Endothelial cell of umbilical vein (primary cell): ENCODE data around the gene HPS4. TPM values are rescaled to one million over a fixed set of nuclear protein-coding genes. Genes with fewer than 3 reads are reported as not detected.

ENCODE experiments used
- BruUV-seq: library from RNA; stranded (reverse); fragments of 400-500 nt; replicated peaks from 2 replicates; lab custom pipeline; 2021; lab: Mats Ljungman, UMichigan
- CTCF ChIA-PET: fragments of 300-600, 350-600 bp; sonication (Branson Sonifier 250); formaldehyde crosslinking; loops from one replicate; lab custom pipeline; 2021; ENCODE audit warnings: antibody characterized with exemption, inconsistent platforms; lab: Charles Lee
- POLR2A ChIA-PET: fragments of 300-600, 350-600 bp; sonication (Branson Sonifier 250); formaldehyde crosslinking; loops from one replicate; lab custom pipeline; 2021; ENCODE audit warnings: antibody characterized with exemption, inconsistent platforms; lab: Charles Lee
- DNase-seq: peaks from one replicate; pipeline ENCODE4 v3.0.0-alpha.2; 2011; ENCODE audit warnings: low read depth, low spot score
- FAIRE-seq: peaks from 2 replicates; lab custom pipeline; 2011; peaks lifted over from hg19 to GRCh38; lab: Jason Lieb, UNC
- H2AFZ ChIP-seq: 2 replicates; pipeline ENCODE4 v1.6.0; 2012; ENCODE audit warnings: low read depth, low read length, control low read depth, inconsistent platforms
- H3K27ac ChIP-seq: 2 replicates; pipeline ENCODE4 v1.5.1; 2011; ENCODE audit warnings: low read depth, mild to moderate bottlenecking, control low read depth, low read length, moderate library complexity; ENCODE audit not compliant: insufficient read depth
- H3K27me3 ChIP-seq, 2 experiments: 2 replicates each; pipeline versions ENCODE4 v1.6.0 to v1.6.1; 2011; ENCODE audit warnings: low read length in 2 of 2, mixed read lengths in 1 of 2; ENCODE audit not compliant: control insufficient read depth in 2 of 2, insufficient read depth in 2 of 2
- H3K36me3 ChIP-seq, 2 experiments: 2 replicates in 1 of 2; 3 replicates in 1 of 2; pipeline ENCODE4 v1.5.1; 2011; ENCODE audit warnings: low read length in 2 of 2, mild to moderate bottlenecking in 1 of 2, moderate library complexity in 1 of 2; ENCODE audit not compliant: control insufficient read depth in 2 of 2, insufficient read depth in 2 of 2; ENCODE audit errors: extremely low read depth in 1 of 2
- H3K4me1 ChIP-seq: 3 replicates; pipeline ENCODE4 v1.5.1; 2011; ENCODE audit warnings: mild to moderate bottlenecking, low read length; ENCODE audit not compliant: control insufficient read depth, insufficient read depth; ENCODE audit errors: extremely low read depth
- H3K4me2 ChIP-seq: 2 replicates; pipeline ENCODE4 v1.6.1; 2011; ENCODE audit warnings: low read length, control low read depth, mixed read lengths; ENCODE audit not compliant: insufficient read depth
- H3K4me3 ChIP-seq, 3 experiments: fragments of 200-600 bp in 1 of 3; sonication (generic), shearing (Covaris generic) in 1 of 3; replicated peaks in 1 of 3; 2 replicates each; pipeline ENCODE4 v1.5.1; 2011 to 2016; ENCODE audit warnings: control low read depth in 3 of 3, low read length in 3 of 3, mild to moderate bottlenecking in 2 of 3, inconsistent platforms in 1 of 3, low read depth in 1 of 3, moderate library complexity in 1 of 3; ENCODE audit not compliant: insufficient read depth in 1 of 3
- H3K79me2 ChIP-seq: 2 replicates; pipeline ENCODE4 v1.6.0; 2012; ENCODE audit warnings: low read length, inconsistent platforms; ENCODE audit not compliant: control insufficient read depth, insufficient read depth
- H3K9ac ChIP-seq: replicated peaks from 2 replicates; pipeline ENCODE3; 2011; ENCODE audit warnings: low read length, control low read depth; ENCODE audit not compliant: insufficient read depth; ENCODE audit errors: extremely low read depth
- H3K9me1 ChIP-seq: replicated peaks from 3 replicates; pipeline ENCODE4 v1.6.0; 2011; ENCODE audit warnings: mild to moderate bottlenecking, low read length; ENCODE audit not compliant: control insufficient read depth, insufficient read depth; ENCODE audit errors: extremely low read depth
- H3K9me3 ChIP-seq: replicated peaks from 2 replicates; pipeline ENCODE4 v1.5.1; 2012; ENCODE audit warnings: low read length, inconsistent platforms; ENCODE audit not compliant: control insufficient read depth, insufficient read depth
- H4K20me1 ChIP-seq: replicated peaks from 2 replicates; pipeline ENCODE3; 2011; ENCODE audit warnings: mild to moderate bottlenecking, low read length; ENCODE audit not compliant: control insufficient read depth, insufficient read depth; ENCODE audit errors: extremely low read depth
- EZH2 ChIP-seq: IDR thresholded peaks from 2 replicates; pipeline ENCODE4 v1.6.1; 2012; ENCODE audit warnings: borderline replicate concordance, low read depth, mild to moderate bottlenecking, moderate library complexity, low read length, inconsistent platforms; ENCODE audit not compliant: severe bottlenecking
- FOS ChIP-seq: IDR thresholded peaks from 2 replicates; pipeline ENCODE4 v1.6.1; 2011; ENCODE audit warnings: mild to moderate bottlenecking, low read length, moderate library complexity, borderline replicate concordance; ENCODE audit not compliant: insufficient read depth
- MAX ChIP-seq: IDR thresholded peaks from 2 replicates; pipeline ENCODE4 v1.6.1; 2011; ENCODE audit not compliant: insufficient read depth, insufficient read length
- MYC ChIP-seq: IDR thresholded peaks from one replicate; pipeline ENCODE4 v1.6.1; 2011; ENCODE audit warnings: mild to moderate bottlenecking, low read depth, low read length
- dilution Hi-C: fragments of 300-500 bp; cut with MboI; formaldehyde crosslinking; loops from one replicate; pipeline ENCODE4 v1.15.0; 2019; ENCODE audit warnings: low sequenced_read_pairs; ENCODE audit not compliant: extremely low pct_ligation_motif_present
- intact Hi-C: fragments of 100-400 bp; cut with micrococcal nuclease; formaldehyde crosslinking; loops from one replicate; pipeline ENCODE4 v1.10.0; 2022
- polyA plus RNA-seq, 4 experiments: library from polyadenylated mRNA; depleted of rRNA in 3 of 4; stranded (reverse) in 3 of 4; unstranded in 1 of 4; fragments of >200 nt; gene quantifications; 2 replicates each; pipeline versions ENCODE4 v1.2.1 to v1.2.3, GENCODE V29; 2011 to 2012; ENCODE audit warnings: missing spikeins in 1 of 4
- total RNA-seq: library from RNA; stranded (reverse); gene quantifications from 2 replicates; pipeline ENCODE4 v1.2.3, GENCODE V29; 2021
- TF ChIP-seq, protein P1 (sequence below), 2 donors: IDR thresholded peaks; 1 replicate in 1 of 2; 2 replicates in 1 of 2; pipeline ENCODE4 v1.5.1; 2011; ENCODE audit warnings: low read length in 2 of 2, mild to moderate bottlenecking in 2 of 2, moderate library complexity in 2 of 2, control low read depth in 1 of 2, inconsistent platforms in 1 of 2, low read depth in 1 of 2; ENCODE audit not compliant: insufficient read depth in 1 of 2; ENCODE audit errors: extremely low read depth in 1 of 2

HPS4 gene
- total and polyA plus RNA-seq, 2 donors (not counting 3 experiments of a cell fraction or from before 2014, with no cell fraction given): 28.4 to 29.7 TPM

- intact Hi-C loops (no loop called here), dilution Hi-C loops (no loop called here)
- no peak for DNase-seq
- Histone ChIP-seq H3K27me3 (no peaks in the 10 kb centered on the region), H3K4me2 (no peak overlapping the region), H4K20me1 (no peaks in the 10 kb centered on the region), H3K27ac (no peak overlapping the region), H3K36me3 (peaks cover 0 to 5% of the 10 kb centered on the region in 2 experiments), H2AFZ (no peak overlapping the region), H3K9ac (no peak overlapping the region), H3K4me3 (no peak overlapping the region), H3K79me2 (no peaks in the 10 kb centered on the region), H3K4me1 (no peaks in the 10 kb centered on the region), H3K9me1 (no peaks in the 10 kb centered on the region), H3K9me3 (no peaks in the 10 kb centered on the region)
- BruUV-seq: no TSS peak
- CTCF ChIA-PET: interaction anchor here (1.1 to 3.0 kb wide), 2 partner anchors 82 to 83 kb away, joined by 4 to 9 read pairs; no protein-coding TSS in a partner anchor
- TF ChIP-seq MAX (no peak), EZH2 (no peak), FOS (no peak), MYC (no peak)
- TF ChIP-seq, protein P1, sequence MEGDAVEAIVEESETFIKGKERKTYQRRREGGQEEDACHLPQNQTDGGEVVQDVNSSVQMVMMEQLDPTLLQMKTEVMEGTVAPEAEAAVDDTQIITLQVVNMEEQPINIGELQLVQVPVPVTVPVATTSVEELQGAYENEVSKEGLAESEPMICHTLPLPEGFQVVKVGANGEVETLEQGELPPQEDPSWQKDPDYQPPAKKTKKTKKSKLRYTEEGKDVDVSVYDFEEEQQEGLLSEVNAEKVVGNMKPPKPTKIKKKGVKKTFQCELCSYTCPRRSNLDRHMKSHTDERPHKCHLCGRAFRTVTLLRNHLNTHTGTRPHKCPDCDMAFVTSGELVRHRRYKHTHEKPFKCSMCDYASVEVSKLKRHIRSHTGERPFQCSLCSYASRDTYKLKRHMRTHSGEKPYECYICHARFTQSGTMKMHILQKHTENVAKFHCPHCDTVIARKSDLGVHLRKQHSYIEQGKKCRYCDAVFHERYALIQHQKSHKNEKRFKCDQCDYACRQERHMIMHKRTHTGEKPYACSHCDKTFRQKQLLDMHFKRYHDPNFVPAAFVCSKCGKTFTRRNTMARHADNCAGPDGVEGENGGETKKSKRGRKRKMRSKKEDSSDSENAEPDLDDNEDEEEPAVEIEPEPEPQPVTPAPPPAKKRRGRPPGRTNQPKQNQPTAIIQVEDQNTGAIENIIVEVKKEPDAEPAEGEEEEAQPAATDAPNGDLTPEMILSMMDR (IDR thresholded peaks at IDR 0.05; ENCODE audit: extremely low read depth in 1 of 2, insufficient read depth in 1 of 2, low read depth in 1 of 2, low read length in 2 of 2): no peak
- POLR2A ChIA-PET: no interaction called here
- FAIRE-seq: no peak
Measured at GRCh38 chr22:26446808-26447515, 36.6 kb downstream of the HPS4 start.
